ENCODE data around the gene KLHL7. TPM values are rescaled to one million over a fixed set of nuclear protein-coding genes. Genes with fewer than 3 reads are reported as not detected.
"Not testable (repeated sequence)": the region's sequence is repeated elsewhere in the genome, so short reads cannot be mapped to it uniquely, and the experiment has no call there.

The KLHL7 gene
- total RNA-seq, 1 experiment from 2014 or later, result 53.9 TPM

DNA sequence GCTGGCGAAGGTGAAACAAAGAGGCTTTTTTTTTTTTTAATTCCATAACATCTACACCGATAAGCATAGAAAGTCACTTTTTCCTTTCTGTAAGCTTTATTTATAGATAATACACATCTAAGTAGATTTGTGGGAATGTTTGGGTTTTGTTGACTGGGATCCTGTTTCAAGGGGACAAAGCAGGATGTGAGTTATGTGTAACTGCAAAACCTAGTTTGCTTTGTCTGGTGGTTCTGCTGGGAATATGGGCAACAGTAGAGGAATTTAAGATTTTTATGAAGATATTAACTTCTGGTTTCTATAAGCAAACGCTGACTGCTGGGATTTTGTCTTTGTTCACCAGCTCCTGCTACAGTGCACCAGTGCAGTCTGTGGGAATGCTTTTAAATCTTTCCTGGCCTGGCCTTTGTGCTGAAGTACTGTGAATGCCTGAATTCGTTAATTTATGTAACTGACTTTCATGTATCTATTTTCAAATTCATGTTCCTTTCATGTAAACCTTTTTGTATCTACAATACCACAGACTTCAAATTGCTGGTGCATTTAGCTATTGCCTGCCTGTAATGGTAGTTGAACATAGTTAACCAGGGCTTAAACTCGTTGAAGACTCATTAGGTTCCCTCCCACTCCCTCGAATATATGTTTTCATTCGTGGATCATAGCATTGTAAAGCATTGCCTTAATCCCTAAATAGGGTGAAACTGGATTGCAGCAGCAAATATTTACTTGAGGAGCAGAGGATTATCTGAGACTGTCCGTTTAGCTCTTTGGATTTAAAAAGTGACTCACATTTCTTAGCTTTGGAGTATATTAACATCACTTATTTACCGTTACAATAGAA is 1.5 kb downstream of the KLHL7 start:
- DNase-seq (ENCODE audit: low spot score), result no peak

DNA sequence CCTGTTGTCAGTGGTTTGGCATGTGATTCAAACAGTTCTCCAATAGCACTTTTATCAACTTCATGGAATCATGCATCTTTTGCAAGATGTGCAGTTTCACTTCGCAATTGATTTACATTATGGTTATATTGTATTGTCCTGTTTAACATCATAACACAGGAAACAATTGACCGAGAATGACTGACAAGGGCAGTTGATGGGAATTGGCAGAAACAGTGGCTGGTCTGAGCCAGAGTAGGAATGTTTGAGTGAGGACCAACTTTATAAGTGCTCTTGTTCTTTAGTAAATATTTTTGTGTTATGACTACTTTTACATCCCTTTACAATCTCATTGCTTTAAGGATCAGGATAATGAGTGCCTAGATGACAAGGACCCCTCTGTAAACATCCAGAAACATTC is 2.2 kb downstream of the KLHL7 start:
- no peak for DNase-seq (ENCODE audit: low spot score)

DNA sequence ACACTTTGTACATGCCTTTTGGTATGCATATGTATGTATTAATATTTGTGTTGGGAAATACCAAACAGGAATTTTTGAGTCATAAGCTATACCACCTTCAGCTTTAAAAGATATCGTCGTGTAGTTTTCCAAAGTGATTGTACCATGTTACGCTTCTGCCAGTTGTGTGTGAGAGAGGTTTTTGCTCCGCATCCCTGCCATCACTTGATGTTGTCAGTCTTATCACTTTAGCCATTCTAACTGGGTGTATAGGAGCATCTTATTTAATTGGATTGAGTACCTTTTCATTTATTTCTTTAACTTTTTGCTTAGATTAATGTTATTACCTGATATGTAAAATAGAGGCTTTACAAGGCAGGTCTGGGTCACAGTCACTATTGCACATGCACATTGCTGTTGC is 3.4 kb downstream of the KLHL7 start:
- no peak for DNase-seq (ENCODE audit: low spot score)

DNA sequence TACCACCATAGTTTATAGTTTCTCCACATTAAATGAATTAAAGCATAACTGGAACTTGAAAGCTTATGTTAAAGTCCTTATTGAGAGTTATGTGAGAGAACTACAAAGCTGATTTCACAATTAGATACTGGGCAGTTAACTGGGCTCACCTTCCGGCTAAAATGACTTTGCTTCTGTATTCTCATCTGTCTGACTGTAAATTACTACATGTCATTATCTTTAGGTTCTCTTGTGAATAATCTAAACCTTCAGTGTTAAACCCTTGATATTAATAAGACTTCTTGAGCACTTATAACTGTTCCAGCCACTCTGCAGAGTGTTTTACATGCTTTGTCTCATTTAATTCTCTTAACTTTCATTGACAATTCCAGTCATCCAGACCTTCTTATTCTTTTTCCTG is 3.9 kb downstream of the KLHL7 start:
- no peak for DNase-seq (ENCODE audit: low spot score)

DNA sequence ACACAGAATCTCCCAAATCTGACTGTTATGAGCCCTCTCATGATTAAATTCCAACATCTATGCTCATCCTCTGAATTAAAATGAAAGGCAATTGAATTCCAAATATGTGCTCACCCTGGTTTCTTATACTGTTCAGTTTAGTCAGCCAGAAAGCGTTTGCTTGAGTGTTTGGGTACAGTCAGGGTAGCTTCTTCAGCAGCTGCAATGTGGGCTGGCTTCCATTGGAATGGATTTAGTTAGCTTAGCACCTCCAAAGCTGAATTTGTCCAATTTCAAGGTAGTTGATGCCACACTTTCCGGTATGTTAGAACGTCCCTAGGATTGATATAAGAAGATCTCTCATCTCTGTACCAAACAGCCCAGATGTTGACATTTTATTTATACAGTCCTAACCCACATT is 9.3 kb downstream of the KLHL7 start:
- DNase-seq (ENCODE audit: low spot score), result no peak

DNA sequence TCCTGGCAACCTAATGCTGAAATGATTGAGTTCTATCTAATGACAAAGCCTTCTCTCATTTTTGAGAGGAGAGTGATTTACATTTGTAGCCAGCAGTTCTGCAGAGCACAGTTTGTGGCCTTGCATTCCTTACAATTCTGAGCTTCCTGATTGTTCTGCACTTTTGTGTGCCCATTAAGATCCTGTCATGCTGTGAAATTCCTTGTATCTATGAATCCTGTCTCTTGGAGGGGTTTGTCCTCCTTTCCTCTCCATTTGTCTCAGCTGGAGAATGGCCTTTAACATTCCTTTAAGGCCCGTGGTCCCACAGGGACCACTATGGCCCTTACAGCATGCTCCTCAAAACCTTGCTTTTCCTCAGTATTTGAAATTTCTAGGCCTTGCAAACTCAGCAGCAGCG is 10.4 kb downstream of the KLHL7 start:
- no peak for DNase-seq (ENCODE audit: low spot score)

DNA sequence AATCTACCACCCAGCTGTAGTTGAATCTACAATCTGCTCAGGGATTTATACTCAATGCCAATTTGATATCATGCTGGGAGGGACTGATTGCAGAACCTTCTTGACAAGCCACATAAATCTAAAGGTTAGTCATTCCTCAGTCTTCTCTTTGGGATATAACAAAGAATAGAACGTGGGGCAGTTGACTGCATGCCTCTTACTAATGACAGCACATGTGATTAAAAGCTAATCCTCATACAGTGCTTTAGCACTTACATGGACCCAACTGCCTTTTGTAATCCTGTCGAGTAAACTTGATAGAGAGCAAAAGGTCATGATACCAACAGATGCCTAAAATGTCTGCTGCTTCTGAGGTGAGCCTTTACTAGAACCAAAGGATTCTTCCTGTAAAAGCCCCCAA is 12.3 kb downstream of the KLHL7 start:
- no peak for DNase-seq (ENCODE audit: low spot score)

DNA sequence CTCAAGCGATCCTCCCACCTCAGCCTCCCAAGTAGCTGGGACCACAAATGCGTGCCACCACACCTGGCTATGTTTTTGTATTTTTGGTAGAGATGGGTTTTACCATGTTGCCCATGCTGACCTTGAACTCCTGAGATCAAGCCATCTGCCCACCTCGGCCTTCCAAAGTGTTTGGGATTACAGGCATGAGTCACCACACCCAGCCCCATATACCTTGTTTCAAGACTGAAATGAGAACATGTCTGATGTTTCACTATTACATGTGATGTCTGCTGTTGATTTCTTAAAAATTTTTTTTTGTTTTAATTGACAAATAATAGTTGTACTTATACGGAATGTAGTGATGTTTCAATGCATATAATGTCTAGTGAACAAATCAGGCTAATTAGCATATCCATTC is 14.5 kb downstream of the KLHL7 start:
- no peak for DNase-seq (ENCODE audit: low spot score)

DNA sequence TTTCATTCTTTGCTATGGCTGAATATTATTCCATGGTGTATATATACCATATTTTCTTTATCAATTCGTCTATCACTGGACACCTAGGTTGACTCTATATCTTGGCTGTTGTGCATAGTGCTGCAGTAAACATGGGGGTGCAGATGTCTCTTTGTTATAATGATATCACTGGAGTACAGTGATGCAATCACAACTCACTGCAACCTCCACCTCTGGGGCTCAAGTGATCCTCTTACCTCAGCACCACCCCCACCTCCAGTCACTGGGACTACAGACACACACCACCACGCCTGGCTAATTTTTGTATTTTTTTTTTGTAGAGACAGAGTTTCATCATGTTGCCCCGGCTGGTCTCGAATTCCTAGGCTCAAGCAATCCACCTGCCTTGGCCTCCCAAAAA is 15.6 kb downstream of the KLHL7 start:
- no peak for DNase-seq (ENCODE audit: low spot score)

DNA sequence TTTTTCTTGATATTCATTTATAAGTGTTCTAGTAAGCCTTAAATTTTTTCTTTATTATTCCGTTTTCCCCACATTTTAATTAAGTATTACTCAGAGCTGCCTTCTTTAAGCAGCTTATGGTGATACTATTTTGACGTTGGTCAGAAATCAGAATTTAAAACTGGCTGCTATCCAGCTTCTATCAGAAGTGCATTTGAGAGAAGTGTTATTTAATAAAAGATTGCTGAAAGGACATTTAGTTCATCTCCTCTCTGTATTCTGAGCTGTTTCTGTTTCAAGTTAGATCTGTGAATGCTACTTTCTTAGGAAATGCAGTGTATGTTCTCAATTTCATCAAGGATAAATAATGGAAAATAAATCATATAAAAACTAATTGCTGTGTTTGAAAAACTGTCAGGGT is 17.4 kb downstream of the KLHL7 start:
- DNase-seq (ENCODE audit: low spot score), result no peak

DNA sequence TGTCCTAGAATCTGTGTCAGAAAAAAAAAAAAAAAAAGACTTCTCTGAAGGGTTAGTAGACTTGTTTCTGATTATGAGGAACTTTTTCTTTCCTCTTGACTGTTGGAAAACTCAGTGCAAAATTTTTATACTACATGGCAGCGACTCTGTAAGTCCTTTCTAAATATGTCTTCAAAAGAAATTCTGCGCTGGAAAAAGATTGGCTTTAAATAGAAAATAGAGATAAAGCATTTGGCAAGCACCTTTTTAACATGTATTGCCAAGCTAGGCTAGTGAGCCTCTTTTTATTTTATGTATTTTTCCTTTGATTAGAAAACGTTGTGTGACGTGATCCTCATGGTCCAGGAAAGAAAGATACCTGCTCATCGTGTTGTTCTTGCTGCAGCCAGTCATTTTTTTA is 17.9 kb downstream of the KLHL7 start:
- DNase-seq (ENCODE audit: low spot score), result no peak

DNA sequence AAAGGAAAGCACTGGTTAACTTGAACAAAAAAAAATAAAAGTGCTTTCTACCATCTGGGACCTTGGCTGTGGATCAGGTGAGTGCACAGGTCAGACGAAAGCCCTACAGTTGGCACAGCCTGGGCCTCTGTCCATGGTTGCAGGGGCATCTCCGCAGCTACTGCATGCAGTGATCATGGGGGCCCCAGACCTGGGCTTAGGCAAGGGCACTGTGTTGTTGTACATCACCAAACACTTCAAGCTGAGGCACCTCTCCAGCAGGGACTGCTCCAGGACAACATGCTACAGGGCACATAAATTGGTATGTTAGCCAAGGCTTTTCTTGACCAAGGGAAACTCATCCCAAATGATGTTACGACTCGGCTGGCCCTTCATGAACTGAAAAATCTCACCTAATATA is 23.5 kb downstream of the KLHL7 start:
- DNase-seq (ENCODE audit: low spot score), result no peak

DNA sequence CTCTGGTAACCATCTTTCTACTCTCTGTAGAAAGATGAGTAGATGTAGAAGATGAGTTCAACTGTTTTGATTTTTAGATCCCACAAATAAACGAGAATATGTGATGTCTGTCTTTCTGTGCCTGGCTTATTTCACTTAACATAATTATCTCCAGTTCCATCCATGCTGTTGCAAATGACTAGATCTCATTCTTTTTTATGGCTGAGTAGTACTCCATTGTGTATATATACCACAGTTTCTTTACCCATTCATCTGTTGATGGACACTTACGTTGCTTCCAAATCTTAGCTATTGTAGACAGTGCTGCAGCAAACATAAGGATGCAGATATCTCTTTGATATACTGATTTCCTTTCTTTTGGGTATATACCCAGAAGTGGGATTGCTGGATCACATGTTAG is 26.2 kb downstream of the KLHL7 start:
- DNase-seq (ENCODE audit: low spot score), result not testable (repeated sequence)

DNA sequence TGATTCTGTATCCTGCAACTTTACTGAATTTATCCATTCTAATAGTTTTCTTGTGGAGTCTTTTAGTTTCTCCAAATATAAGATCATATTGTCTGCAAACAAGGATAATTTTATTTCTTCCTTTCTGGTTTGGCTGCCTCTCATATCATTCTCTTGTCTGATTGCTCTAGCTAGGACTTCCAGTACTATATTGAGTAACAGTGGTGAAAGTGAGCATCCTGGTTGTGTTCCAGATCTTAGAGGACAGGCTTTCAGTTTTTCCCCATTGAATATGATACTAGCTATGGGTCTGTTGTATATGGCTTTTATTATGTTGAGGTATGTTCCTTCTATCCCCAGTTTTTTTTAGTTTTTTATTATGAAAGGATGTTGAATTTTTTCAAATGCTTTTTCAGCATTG is 28.2 kb downstream of the KLHL7 start:
- no peak for DNase-seq (ENCODE audit: low spot score)

DNA sequence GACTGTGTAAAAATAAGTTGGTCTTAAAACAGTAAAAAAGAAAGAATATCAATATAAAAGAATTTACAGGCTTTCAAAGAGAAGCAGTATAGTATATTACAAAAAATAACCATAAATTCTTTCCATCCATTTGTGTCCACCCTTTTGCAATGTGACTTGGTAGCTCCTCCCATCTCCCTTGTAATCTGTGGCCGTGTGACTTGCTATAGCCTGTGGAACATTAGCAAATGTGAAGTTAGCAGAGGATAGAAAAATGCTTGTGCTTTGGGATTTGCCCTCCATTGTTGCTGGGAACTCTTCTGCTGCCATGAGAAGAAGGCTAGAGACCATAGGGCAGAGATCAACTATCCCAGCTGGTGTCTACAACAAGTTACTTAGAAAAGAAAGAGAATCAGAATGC is 30.2 kb downstream of the KLHL7 start:
- DNase-seq (ENCODE audit: low spot score), result no peak

DNA sequence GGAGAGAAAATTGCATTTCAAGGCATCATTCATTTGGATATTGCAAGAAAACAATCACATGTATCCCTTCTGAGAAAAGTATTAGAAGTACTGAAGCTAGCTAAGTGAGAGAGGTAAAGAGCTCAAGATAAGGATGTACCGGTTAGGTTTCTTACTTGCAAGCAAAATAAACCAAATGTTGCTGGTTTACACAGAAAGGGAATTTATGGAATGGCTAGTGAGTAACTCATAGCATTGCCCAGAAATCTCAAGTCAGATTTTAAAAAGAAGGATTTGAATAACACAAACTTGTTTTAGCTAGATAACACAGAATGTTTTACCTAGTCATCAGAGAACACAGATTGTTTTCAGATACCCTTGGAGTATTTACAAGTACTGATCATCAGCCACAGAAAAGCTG is 30.6 kb downstream of the KLHL7 start:
- DNase-seq (ENCODE audit: low spot score), result no peak

DNA sequence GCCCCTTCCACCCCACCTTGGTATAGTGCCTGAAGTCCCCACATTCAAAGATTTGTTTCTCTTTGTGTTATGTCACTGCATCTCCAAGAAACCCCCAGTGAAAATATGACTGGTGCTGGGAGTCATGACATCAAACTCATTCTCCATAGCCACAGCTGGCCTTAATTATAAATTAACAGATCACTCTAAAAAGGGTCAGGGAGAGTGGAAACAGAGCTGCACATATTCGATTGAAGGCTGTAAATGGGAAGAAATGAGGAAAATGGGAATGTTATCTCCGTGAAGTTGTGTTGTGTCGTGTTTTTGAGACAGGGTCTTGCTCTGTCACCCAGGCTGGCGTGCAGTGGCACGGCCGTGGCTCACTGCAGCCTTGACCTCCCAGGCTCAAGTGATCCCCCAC is 52.1 kb downstream of the KLHL7 start:
- DNase-seq (ENCODE audit: low spot score), result no peak

DNA sequence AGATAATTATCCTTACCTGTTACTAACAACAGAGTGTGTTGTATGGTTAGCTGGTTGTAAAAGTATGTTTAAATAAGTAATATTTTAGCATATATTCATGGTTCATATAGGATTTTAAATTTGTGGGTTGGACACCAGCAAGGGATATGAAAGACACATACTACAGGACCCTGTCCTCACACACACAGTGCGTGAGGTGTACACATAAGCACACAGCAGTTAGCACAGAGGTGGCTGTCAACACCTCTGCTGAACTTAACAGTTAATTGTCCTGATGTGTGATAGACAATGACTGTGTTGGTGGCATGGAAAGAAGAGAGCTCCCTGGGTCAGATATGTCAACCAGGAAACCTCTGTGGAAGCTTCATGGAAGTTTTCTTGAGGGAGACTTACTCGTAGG is 53.0 kb downstream of the KLHL7 start:
- DNase-seq (ENCODE audit: low spot score), result no peak

DNA sequence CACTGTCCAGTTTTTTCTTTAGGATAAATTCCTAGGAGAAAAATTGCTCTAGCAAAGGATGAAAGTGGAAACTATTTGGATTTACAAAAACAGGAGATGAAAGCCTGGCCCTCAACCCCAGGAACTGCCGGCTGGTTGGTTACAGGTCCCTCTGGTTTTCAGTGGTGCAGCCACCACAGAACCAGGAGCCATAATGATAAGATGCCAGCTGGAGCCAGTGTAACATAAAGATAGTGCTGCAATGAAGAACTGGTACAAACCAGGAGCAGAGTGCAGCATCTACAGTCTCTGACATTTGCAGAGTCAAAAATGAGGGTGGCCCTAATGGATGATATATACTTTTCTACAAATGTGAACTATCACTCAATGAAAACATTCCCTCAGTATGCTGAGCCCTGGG is 55.9 kb downstream of the KLHL7 start:
- no peak for DNase-seq (ENCODE audit: low spot score)

DNA sequence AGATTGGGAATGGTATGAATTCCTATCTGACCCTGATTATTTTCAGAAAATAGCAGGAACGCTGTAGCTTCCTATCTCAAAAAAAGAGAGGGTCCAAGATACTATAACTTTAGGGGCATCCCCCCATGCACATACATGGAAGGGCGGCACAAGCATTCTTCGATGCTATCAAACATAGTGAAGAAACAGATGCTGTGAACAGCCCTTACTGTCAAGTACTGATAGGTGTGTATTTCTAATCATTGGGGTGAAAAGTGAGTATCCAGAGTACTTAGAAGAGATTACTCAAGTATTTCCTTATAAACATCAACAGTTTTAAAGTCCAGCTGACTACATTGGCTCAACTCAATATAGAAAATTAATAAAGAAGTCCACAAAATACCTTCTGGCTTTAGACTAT is 59.3 kb downstream of the KLHL7 start:
- DNase-seq (ENCODE audit: low spot score), result no peak

DNA sequence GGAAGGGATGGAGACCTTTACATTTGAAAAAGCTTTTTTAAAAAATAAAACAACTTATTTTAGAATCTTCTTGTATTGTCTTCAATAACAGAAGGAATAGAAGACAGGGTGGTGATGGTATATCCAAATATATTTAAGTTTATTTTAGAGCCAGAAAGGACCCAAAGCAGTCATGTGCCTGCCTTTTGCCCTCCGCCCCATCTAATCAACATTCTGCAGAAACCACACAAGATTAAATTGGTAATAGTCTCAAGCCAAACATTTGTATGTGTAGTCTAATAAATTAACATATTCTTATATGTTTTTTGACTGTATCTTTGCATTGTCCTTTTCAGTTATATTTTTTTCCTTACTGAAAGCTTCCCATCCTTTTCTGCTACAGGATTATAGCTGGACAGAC is 59.7 kb downstream of the KLHL7 start:
- no peak for DNase-seq (ENCODE audit: low spot score)

DNA sequence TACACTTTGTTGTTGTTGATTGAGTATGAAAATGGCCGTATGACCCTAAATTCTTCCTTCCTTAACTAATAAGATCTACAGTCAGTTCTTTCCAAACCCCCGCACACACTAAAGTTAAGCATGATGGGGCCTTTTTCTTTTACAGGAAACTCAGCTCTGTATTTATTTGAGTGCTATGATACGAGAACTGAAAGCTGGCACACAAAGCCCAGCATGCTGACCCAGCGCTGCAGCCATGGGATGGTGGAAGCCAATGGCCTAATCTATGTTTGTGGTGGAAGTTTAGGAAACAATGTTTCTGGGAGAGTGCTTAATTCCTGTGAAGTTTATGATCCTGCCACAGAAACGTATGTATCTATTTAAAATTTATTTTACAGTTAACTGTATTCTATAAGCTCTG is 62.1 kb downstream of the KLHL7 start:
- no peak for DNase-seq (ENCODE audit: low spot score)

DNA sequence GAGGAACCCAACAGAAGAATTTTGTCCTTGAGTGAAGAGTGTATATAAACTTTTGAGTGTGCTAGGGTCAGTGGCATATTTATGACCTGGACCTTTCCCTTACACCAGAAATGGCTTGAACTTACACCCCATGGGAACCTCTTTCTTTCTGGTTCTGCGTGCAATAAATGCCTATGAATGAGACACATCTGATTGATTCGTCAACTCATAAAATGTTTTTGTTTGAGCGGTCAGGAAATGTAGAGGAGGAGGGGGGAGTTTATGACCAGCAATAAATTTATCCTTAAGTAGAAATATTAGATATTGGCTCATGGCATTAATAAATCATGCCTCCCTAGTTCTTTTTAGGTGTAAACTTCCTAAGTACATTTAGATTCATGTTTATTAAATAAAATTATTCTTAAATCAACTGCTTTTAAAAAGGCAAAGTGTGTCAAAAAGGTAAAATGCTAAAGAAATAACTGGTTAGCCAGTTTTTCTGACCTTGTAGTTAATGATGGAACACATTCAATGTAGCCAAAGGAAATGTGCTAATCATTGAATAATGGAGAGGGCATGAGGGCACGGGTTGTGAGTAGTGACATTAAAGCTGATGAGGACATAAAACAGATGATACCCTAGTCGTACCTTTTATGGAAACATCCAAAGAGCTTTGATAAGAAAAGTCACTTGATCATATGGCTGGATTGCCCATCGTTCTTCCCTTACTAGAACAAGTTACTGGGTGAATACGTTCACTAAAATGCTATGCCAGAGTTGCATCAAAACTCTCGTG is 62.7 kb downstream of the KLHL7 start:
- no peak for DNase-seq (ENCODE audit: low spot score)
